HEK293 (cell line): Measurements from ENCODE around the gene ANKRD28.

Experiments
- CTCF ChIP-seq: fragments of 450-650 bp; formaldehyde crosslinking; IDR thresholded peaks from 2 replicates; pipeline ENCODE4 v1.5.1; 2016; ENCODE audit warnings: missing biosample characterization, missing genetic modification characterization
- PATZ1 ChIP-seq: fragments of 450-650 bp; formaldehyde crosslinking; IDR thresholded peaks from 2 replicates; pipeline ENCODE4 v1.5.1; 2016; ENCODE audit warnings: missing biosample characterization, missing genetic modification characterization

DNA sequence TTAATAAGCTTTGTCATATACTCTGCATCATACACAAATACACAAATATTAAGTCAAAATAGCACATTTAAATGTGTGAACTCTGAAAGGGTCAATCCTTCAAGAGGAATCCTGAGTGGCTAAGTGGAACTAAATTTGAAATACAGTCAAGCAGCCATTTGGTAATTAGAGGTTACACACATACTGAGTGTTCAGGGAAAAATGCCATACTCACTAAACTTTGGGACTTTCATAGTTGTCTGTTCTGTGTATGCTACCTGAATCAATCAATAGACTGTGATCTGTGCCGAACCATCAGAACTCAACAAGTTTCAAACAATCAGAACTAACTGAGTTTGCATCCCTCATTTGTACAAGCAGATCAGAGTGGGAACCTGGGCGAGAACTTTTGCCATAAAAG, 15.3 kb downstream of the ANKRD28 start:
- no peak for TF ChIP-seq CTCF (tag by site-specific recombination)
- TF ChIP-seq PATZ1 (tag by site-specific recombination): no peak
